WTC11 (cell line): ENCODE data around the gene GAA. TPM values are rescaled to one million over a fixed set of nuclear protein-coding genes. Genes with fewer than 3 reads are reported as not detected.

Source experiments
- ATAC-seq: fragments of 200-7000 bp; cut with Tn5 transposase; 2 replicates; pipeline ENCODE4 v1.10.0; 2021; ENCODE audit warnings: mild to moderate bottlenecking, moderate library complexity
- CTCF ChIA-PET: fragments of 300-600 bp; sonication (Branson Sonifier 250); formaldehyde crosslinking; loops from one replicate; lab custom pipeline; 2021; ENCODE audit warnings: antibody characterized with exemption; lab: Charles Lee
- POLR2A ChIA-PET: fragments of 350-600 bp; sonication (Branson Sonifier 250); formaldehyde crosslinking; loops from one replicate; lab custom pipeline; 2021; ENCODE audit warnings: antibody characterized with exemption; lab: Charles Lee
- DNase-seq: peaks from one replicate; pipeline ENCODE4 v3.0.0; 2021; ENCODE audit warnings: low spot score
- H3K27ac Mint-ChIP-seq: 2 replicates; pipeline ENCODE4 v1.8.0; 2021; ENCODE audit warnings: mixed read lengths
- H3K27me3 Mint-ChIP-seq: 2 replicates; pipeline ENCODE4 v1.8.0; 2021; ENCODE audit warnings: low read depth, mild to moderate bottlenecking, moderate library complexity, mixed read lengths
- H3K36me3 Mint-ChIP-seq: 2 replicates; pipeline ENCODE4 v1.8.0; 2021; ENCODE audit warnings: mixed read lengths
- H3K4me1 Mint-ChIP-seq: 2 replicates; pipeline ENCODE4 v1.8.0; 2022; ENCODE audit warnings: mixed read lengths
- H3K4me3 Mint-ChIP-seq: 2 replicates; pipeline ENCODE4 v1.8.0; 2021; ENCODE audit warnings: mild to moderate bottlenecking, moderate library complexity, mixed read lengths
- H3K9me3 Mint-ChIP-seq: 2 replicates; pipeline ENCODE4 v1.8.0; 2021; ENCODE audit warnings: mixed read lengths
- AR ChIP-seq: fragments of 250-450 bp; sonication (Bioruptor Pico); IDR thresholded peaks from 2 replicates; pipeline ENCODE4 v1.9.0; 2021; ENCODE audit warnings: mild to moderate bottlenecking
- ETV6 ChIP-seq: sonication (generic); formaldehyde crosslinking; IDR thresholded peaks from 2 replicates; pipeline ENCODE4 v1.8.1; 2022; ENCODE audit warnings: mild to moderate bottlenecking, missing genetic modification reagents
- GABPB1 ChIP-seq: sonication (generic); formaldehyde crosslinking; IDR thresholded peaks from 2 replicates; pipeline ENCODE4 v1.8.1; 2023; ENCODE audit warnings: mild to moderate bottlenecking, missing genetic modification reagents
- JUN ChIP-seq: sonication (generic); formaldehyde crosslinking; IDR thresholded peaks from 2 replicates; pipeline ENCODE4 v1.8.0; 2023; ENCODE audit warnings: mild to moderate bottlenecking, missing genetic modification reagents
- KAT7 ChIP-seq: sonication (generic); formaldehyde crosslinking; IDR thresholded peaks from 2 replicates; pipeline ENCODE4 v1.8.1; 2023; ENCODE audit warnings: missing genetic modification reagents, mild to moderate bottlenecking, borderline replicate concordance
- MAX ChIP-seq: sonication (generic); formaldehyde crosslinking; IDR thresholded peaks from 2 replicates; pipeline ENCODE4 v1.8.0; 2022; ENCODE audit warnings: mild to moderate bottlenecking, missing genetic modification reagents
- NFE2L1 ChIP-seq: sonication (generic); formaldehyde crosslinking; IDR thresholded peaks from 2 replicates; pipeline ENCODE4 v1.8.1; 2023; ENCODE audit warnings: missing genetic modification reagents
- OVOL2 ChIP-seq: fragments of 250-450 bp; sonication (Bioruptor Pico); IDR thresholded peaks from 2 replicates; pipeline ENCODE4 v1.9.0; 2021; ENCODE audit warnings: mild to moderate bottlenecking, borderline replicate concordance
- PRDM15 ChIP-seq: sonication (generic); formaldehyde crosslinking; IDR thresholded peaks from 2 replicates; pipeline ENCODE4 v1.8.0; 2022; ENCODE audit warnings: missing genetic modification reagents
- PRRX2 ChIP-seq: fragments of 250-450 bp; sonication (Bioruptor Pico); IDR thresholded peaks from 2 replicates; pipeline ENCODE4 v1.8.0; 2021; ENCODE audit warnings: mild to moderate bottlenecking
- SMAD3 ChIP-seq: sonication (generic); formaldehyde crosslinking; IDR thresholded peaks from 2 replicates; pipeline ENCODE4 v1.8.0; 2022; ENCODE audit warnings: missing genetic modification reagents, mild to moderate bottlenecking, borderline replicate concordance
- ZNF232 ChIP-seq: sonication (generic); formaldehyde crosslinking; IDR thresholded peaks from 2 replicates; pipeline ENCODE4 v1.8.0; 2022; ENCODE audit warnings: mild to moderate bottlenecking, missing genetic modification reagents
- ZNF263 ChIP-seq: sonication (generic); formaldehyde crosslinking; IDR thresholded peaks from 2 replicates; pipeline ENCODE4 v1.8.1; 2022; ENCODE audit warnings: low read depth, mild to moderate bottlenecking, moderate library complexity, missing genetic modification reagents
- ZNF317 ChIP-seq: sonication (generic); formaldehyde crosslinking; IDR thresholded peaks from 2 replicates; pipeline ENCODE4 v1.8.1; 2023; ENCODE audit warnings: low read depth, mild to moderate bottlenecking, moderate library complexity, missing genetic modification reagents, borderline replicate concordance
- ZNF416 ChIP-seq: fragments of 250-450 bp; sonication (Bioruptor Pico); IDR thresholded peaks from 2 replicates; pipeline ENCODE4 v1.9.0; 2021; ENCODE audit warnings: mild to moderate bottlenecking, inconsistent platforms
- ZNF423 ChIP-seq: fragments of 250-450 bp; sonication (Bioruptor Pico); IDR thresholded peaks from 2 replicates; pipeline ENCODE4 v2.1.2; 2022; ENCODE audit warnings: mild to moderate bottlenecking, moderate library complexity
- total RNA-seq: library from RNA; stranded (reverse); gene quantifications from 3 replicates; pipeline ENCODE4 v1.2.3, GENCODE V29; 2021
- TF ChIP-seq, protein P1 (sequence below): sonication (generic); formaldehyde crosslinking; IDR thresholded peaks from 2 replicates; pipeline ENCODE4 v1.8.1; 2023; ENCODE audit warnings: mild to moderate bottlenecking, missing genetic modification reagents

GAA gene
- total RNA-seq, 1 experiment from 2014 or later, result 91.6 TPM

DNA sequence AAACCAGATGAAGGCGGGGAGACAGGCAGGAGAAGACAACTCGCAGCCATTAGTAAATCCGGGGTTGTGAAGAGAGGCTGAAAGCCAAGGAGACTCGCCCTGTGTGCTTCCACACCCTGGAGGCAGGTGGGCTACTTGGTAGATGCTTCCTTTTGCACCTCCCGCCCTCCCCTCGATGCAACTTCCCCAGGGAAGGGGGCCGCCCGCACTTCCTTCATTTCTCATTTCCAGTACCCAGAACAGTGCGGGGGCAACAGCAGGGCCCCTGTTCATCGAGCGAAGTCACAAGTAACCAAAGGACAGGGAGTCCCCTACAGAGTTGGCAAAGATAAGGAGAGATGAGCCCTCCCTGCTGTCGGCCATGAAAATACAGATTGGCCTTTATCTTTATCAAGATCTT lies 40.0 kb upstream of the GAA start:
- Mint-ChIP-seq H3K36me3 (peaks cover 3% of the 10 kb centered on the region), H3K9me3 (no peaks in the 10 kb centered on the region), H3K4me1 (peaks cover 16% of the 10 kb centered on the region), H3K27ac (no peak overlapping the region), H3K27me3 (no peaks in the 10 kb centered on the region), H3K4me3 (no peak overlapping the region)
- CTCF ChIA-PET, result interaction anchor here (1.3 kb wide), 1 partner anchor 40 kb away, joined by 4 read pairs; the partner anchor contains the start of gene GAA
- DNase-seq (no peak), ATAC-seq (no peak)
- no peak for TF ChIP-seq PRDM15 (CRISPR knock-in tag)
- TF ChIP-seq SMAD3 (CRISPR knock-in tag), result no peak
- TF ChIP-seq AR, result no peak
- POLR2A ChIA-PET, result no interaction called here

DNA sequence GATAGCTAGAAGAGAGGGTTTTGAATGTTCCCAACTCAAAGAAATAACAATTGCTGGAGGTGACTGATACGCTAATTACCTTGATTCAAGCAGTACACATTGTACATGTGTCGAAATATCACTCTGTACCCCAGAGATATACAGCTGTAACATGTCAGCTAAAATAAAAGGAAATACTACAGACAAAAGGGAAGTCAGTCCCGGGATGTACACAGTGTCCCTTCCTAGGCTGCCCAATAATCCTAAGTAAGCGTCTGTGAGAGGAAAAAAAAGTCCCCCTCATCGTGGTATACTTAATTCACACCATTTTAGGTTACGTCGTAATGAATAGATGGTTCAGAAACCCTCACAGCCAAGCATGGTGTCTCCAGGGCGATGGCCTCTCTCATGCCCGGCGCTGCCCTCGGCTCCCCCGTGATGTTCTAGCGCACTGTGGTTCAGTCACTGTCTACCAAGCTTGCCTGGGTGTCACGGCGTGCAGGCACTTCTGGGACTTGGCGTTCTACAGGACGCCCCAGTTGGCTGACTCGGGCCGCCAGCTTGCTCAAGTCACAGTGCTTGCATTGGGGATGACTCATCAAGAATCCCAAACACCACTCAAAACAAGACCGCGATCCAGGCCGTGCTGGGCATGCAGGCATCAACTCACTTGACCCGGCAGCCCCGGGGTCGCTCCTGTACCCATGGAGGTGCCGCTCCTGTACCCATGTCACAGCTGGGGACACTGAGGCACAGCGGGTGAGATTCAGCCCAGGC lies 37.4 kb upstream of the GAA start:
- Mint-ChIP-seq H3K36me3 (no peaks in the 10 kb centered on the region; the same call in 1 of the 2 replicates), H3K9me3 (no peaks in the 10 kb centered on the region), H3K27ac (peak overlapping the region; percentile 79; the same call in 1 of the 2 replicates), H3K4me3 (no peak overlapping the region), H3K27me3 (no peaks in the 10 kb centered on the region), H3K4me1 (peaks cover 23% of the 10 kb centered on the region)
- CTCF ChIA-PET, result interaction anchor here (0.8 to 2.3 kb wide), 3 partner anchors 19 to 56 kb away, joined by 3 to 9 read pairs (median 5); partner anchors contain the start of gene GAA
- DNase-seq (no peak), ATAC-seq (no peak)
- peak; percentile 75; the same call in 1 of the 2 replicates for TF ChIP-seq NFE2L1 (CRISPR knock-in tag)
- TF ChIP-seq GABPB1 (CRISPR knock-in tag), result peak; percentile 69; the same call in 1 of the 2 replicates
- no peak for TF ChIP-seq KAT7
- POLR2A ChIA-PET, result no interaction called here

- ATAC-seq, result no peak
- no peak for DNase-seq
- ChIA-PET POLR2A (no interaction called here), CTCF (interaction anchor here (0.5 to 2.3 kb wide), 3 partner anchors 37 to 94 kb away, joined by 3 to 9 read pairs (median 6); partner anchors contain the start of gene GAA)
- Mint-ChIP-seq H3K4me1 (peaks cover 23% of the 10 kb centered on the region), H3K27me3 (no peaks in the 10 kb centered on the region), H3K9me3 (no peaks in the 10 kb centered on the region), H3K27ac (no peak overlapping the region), H3K36me3 (no peaks in the 10 kb centered on the region; the same call in 1 of the 2 replicates), H3K4me3 (no peak overlapping the region)
- TF ChIP-seq OVOL2 (no peak), ZNF263 (CRISPR knock-in tag) (peak; percentile 74; the same call in 1 of the 2 replicates)
- TF ChIP-seq, all 79 proteins: peak for 1
Measured at GRCh38 chr17:80064696-80065095, 36.7 kb upstream of the GAA start.

DNA sequence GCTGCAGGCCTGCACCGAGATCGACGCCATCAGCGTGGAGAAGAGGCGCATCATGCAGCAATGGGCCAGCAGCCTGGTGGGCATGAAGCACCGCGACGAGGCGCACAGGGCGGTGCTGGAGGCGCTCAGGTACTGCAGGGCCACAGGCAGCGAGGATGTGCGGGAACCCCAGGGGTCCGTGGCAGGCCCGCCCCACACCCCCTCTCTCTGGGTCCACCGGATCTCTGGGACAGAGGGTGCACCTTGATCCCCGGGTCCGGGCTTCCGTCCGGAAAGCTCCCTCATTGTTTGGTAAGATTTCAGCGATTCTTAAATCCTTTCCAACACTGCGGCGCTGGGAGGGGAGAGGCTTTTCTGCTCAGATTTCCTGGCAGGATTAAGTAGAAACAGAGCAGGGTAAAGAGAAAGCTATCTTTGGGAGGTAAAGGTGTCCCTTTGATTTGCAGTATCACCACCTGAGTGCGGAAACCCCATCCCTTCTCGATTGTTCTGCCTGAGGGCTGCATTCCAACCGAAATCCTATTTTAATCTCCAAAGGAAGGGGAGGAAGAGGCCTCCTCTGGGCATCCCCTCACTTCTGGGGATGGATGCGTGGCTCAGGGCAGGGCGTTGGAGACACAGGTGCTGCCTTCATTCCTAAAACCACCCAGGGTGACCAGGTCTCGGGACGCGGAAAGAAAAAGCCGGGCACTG lies 35.8 kb upstream of the GAA start:
- H3K36me3 Mint-ChIP-seq, result no peaks in the 10 kb centered on the region
- ChIA-PET POLR2A (no interaction called here), CTCF (interaction anchor here (0.6 to 2.6 kb wide), 4 partner anchors 11 to 58 kb away, joined by 3 to 10 read pairs (median 6); partner anchors contain the start of gene GAA)
- H3K4me1 Mint-ChIP-seq, result peaks cover 23% of the 10 kb centered on the region
- DNase-seq, result peak; percentile 53
- no peak overlapping the region; the same call in 1 of the 2 replicates for H3K4me3 Mint-ChIP-seq
- H3K27me3 Mint-ChIP-seq, result no peaks in the 10 kb centered on the region
- peak; percentile 80 for ATAC-seq
- H3K9me3 Mint-ChIP-seq, result no peaks in the 10 kb centered on the region
- peak overlapping the region; percentile 93 for H3K27ac Mint-ChIP-seq
- no peak for TF ChIP-seq PRRX2 (CRISPR knock-in tag)
- TF ChIP-seq KAT7, result no peak
- TF ChIP-seq, protein P1, sequence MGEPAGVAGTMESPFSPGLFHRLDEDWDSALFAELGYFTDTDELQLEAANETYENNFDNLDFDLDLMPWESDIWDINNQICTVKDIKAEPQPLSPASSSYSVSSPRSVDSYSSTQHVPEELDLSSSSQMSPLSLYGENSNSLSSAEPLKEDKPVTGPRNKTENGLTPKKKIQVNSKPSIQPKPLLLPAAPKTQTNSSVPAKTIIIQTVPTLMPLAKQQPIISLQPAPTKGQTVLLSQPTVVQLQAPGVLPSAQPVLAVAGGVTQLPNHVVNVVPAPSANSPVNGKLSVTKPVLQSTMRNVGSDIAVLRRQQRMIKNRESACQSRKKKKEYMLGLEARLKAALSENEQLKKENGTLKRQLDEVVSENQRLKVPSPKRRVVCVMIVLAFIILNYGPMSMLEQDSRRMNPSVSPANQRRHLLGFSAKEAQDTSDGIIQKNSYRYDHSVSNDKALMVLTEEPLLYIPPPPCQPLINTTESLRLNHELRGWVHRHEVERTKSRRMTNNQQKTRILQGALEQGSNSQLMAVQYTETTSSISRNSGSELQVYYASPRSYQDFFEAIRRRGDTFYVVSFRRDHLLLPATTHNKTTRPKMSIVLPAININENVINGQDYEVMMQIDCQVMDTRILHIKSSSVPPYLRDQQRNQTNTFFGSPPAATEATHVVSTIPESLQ (CRISPR knock-in tag), result no peak
- TF ChIP-seq ZNF232 (CRISPR knock-in tag), result no peak
- TF ChIP-seq MAX (CRISPR knock-in tag), result peak; percentile 44; the same call in 1 of the 2 replicates
- TF ChIP-seq ZNF263 (CRISPR knock-in tag), result no peak
- 0 out of 2 replicates have a peak, but pooled peaks have one; percentile 10 for TF ChIP-seq ZNF317 (CRISPR knock-in tag)
- TF ChIP-seq ZNF423 (CRISPR knock-in tag), result 0 out of 2 replicates have a peak, but pooled peaks have one; percentile 15
- no peak for TF ChIP-seq ETV6 (CRISPR knock-in tag)
- no peak for TF ChIP-seq JUN (CRISPR knock-in tag)
- no peak for TF ChIP-seq ZNF416 (CRISPR knock-in tag)
- no peak for TF ChIP-seq OVOL2
